Measurements from ENCODE around the gene ZDHHC17. TPM values are rescaled to one million over a fixed set of nuclear protein-coding genes. Genes with fewer than 3 reads are reported as not detected.

The ZDHHC17 gene
- total RNA-seq, 1 experiment from 2014 or later = 25.3 TPM

DNA sequence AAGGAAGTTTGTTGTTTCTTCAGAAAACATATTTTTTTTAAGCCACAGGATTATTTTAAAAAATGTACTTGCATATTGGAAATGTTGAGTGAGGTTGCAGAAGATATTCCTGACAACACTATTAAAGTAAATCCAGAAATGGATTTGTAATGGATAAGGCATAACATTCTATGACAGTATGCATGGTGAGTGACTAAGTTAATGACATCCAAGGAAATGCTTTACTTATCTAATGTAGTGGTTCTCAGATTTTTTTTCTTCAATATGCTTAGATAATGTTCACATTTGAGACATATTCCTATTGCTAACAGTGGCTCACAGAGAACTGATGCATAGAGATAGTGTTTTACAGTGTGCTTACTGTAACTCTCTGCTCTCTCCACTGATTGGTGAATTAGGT is 49.4 kb downstream of the ZDHHC17 start:
- intact Hi-C loops (cut with micrococcal nuclease) = no loop called here
- Histone ChIP-seq H3K9me2 (ENCODE audit: insufficient read depth) (no peaks in the 10 kb centered on the region), H3K27ac (ENCODE audit: low read depth, low read length) (no peak overlapping the region), H3K4me1 (ENCODE audit: control insufficient read depth in 1 of 2, insufficient read depth in 2 of 2, low read length in 2 of 2) (no peaks in the 10 kb centered on the region), H2AFZ (ENCODE audit: low read depth, low read length, poor library complexity, severe bottlenecking) (no peak overlapping the region), H3K4me2 (ENCODE audit: low read length) (no peak overlapping the region), H3K79me2 (ENCODE audit: insufficient read depth, low read length) (no peaks in the 10 kb centered on the region), H3K9me3 (ENCODE audit: control insufficient read depth in 1 of 2, insufficient read depth in 1 of 2, low read depth in 1 of 2, low read length in 2 of 2) (no peaks in the 10 kb centered on the region), H3K27me3 (ENCODE audit: insufficient read depth, low read length) (no peaks in the 10 kb centered on the region), H3K9ac (ENCODE audit: low read length) (no peak overlapping the region), H3K4me3 (replicated peaks in 1 of 2; ENCODE audit: low read depth in 1 of 2, low read length in 2 of 2) (no peak overlapping the region), H4K20me1 (ENCODE audit: insufficient read depth) (no peaks in the 10 kb centered on the region), H3K36me3 (ENCODE audit: control insufficient read depth in 1 of 2, insufficient read depth in 2 of 2, low read length in 2 of 2) (peaks cover 0 to 4% of the 10 kb centered on the region in 2 experiments; a peak in 2 of 4 replicates)
- no TSS peak for BruUV-seq (replicated peaks)
- ATAC-seq (no peak), DNase-seq (ENCODE audit: low read depth, low spot score) (no peak)
- POLR2A ChIA-PET = no interaction called here
- CTCF ChIA-PET = no interaction called here
- TF ChIP-seq SRF (IDR thresholded peaks at IDR 0.05; ENCODE audit: low read depth) (no peak), ZFX (IDR thresholded peaks at IDR 0.05) (no peak), POLR2A (IDR thresholded peaks at IDR 0.05; ENCODE audit: borderline replicate concordance, extremely low read depth, insufficient read depth, insufficient read length) (no peak), CBX3 (IDR thresholded peaks at IDR 0.05; ENCODE audit: low read depth) (no peak), ZNF274 (IDR thresholded peaks at IDR 0.05; ENCODE audit: low read depth, low read length) (no peak), TCF7L2 (IDR thresholded peaks at IDR 0.05; ENCODE audit: borderline replicate concordance, extremely low read depth, insufficient read depth, insufficient read length) (no peak), EZH2phosphoT487 (IDR thresholded peaks at IDR 0.05; ENCODE audit: borderline replicate concordance) (no peak), SIN3A (IDR thresholded peaks at IDR 0.05; ENCODE audit: low read depth) (no peak), POLR2AphosphoS5 (IDR thresholded peaks at IDR 0.05; ENCODE audit: low read depth, low read length) (no peak), FOSL1 (IDR thresholded peaks at IDR 0.05; ENCODE audit: low read depth) (no peak), EGR1 (IDR thresholded peaks at IDR 0.05; ENCODE audit: low read depth) (no peak), EZH2 (IDR thresholded peaks at IDR 0.05) (no peak), ELF1 (IDR thresholded peaks at IDR 0.05; ENCODE audit: borderline replicate concordance, low read depth) (no peak), CEBPB (IDR thresholded peaks at IDR 0.05; ENCODE audit: low read depth) (no peak), JUND (IDR thresholded peaks at IDR 0.05) (no peak)
- TF ChIP-seq, protein P1, sequence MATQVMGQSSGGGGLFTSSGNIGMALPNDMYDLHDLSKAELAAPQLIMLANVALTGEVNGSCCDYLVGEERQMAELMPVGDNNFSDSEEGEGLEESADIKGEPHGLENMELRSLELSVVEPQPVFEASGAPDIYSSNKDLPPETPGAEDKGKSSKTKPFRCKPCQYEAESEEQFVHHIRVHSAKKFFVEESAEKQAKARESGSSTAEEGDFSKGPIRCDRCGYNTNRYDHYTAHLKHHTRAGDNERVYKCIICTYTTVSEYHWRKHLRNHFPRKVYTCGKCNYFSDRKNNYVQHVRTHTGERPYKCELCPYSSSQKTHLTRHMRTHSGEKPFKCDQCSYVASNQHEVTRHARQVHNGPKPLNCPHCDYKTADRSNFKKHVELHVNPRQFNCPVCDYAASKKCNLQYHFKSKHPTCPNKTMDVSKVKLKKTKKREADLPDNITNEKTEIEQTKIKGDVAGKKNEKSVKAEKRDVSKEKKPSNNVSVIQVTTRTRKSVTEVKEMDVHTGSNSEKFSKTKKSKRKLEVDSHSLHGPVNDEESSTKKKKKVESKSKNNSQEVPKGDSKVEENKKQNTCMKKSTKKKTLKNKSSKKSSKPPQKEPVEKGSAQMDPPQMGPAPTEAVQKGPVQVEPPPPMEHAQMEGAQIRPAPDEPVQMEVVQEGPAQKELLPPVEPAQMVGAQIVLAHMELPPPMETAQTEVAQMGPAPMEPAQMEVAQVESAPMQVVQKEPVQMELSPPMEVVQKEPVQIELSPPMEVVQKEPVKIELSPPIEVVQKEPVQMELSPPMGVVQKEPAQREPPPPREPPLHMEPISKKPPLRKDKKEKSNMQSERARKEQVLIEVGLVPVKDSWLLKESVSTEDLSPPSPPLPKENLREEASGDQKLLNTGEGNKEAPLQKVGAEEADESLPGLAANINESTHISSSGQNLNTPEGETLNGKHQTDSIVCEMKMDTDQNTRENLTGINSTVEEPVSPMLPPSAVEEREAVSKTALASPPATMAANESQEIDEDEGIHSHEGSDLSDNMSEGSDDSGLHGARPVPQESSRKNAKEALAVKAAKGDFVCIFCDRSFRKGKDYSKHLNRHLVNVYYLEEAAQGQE (IDR thresholded peaks at IDR 0.05; ENCODE audit: low read depth) = no peak
- TF ChIP-seq, protein P2, sequence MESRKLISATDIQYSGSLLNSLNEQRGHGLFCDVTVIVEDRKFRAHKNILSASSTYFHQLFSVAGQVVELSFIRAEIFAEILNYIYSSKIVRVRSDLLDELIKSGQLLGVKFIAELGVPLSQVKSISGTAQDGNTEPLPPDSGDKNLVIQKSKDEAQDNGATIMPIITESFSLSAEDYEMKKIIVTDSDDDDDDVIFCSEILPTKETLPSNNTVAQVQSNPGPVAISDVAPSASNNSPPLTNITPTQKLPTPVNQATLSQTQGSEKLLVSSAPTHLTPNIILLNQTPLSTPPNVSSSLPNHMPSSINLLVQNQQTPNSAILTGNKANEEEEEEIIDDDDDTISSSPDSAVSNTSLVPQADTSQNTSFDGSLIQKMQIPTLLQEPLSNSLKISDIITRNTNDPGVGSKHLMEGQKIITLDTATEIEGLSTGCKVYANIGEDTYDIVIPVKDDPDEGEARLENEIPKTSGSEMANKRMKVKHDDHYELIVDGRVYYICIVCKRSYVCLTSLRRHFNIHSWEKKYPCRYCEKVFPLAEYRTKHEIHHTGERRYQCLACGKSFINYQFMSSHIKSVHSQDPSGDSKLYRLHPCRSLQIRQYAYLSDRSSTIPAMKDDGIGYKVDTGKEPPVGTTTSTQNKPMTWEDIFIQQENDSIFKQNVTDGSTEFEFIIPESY (IDR thresholded peaks at IDR 0.05; ENCODE audit: extremely low read depth, insufficient replicate concordance, low read length) = no peak
- TF ChIP-seq, protein P3, sequence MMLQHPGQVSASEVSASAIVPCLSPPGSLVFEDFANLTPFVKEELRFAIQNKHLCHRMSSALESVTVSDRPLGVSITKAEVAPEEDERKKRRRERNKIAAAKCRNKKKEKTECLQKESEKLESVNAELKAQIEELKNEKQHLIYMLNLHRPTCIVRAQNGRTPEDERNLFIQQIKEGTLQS (IDR thresholded peaks at IDR 0.05) = no peak
- TF ChIP-seq, protein P4, sequence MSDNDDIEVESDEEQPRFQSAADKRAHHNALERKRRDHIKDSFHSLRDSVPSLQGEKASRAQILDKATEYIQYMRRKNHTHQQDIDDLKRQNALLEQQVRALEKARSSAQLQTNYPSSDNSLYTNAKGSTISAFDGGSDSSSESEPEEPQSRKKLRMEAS (IDR thresholded peaks at IDR 0.05) = no peak
- TF ChIP-seq, protein P5, sequence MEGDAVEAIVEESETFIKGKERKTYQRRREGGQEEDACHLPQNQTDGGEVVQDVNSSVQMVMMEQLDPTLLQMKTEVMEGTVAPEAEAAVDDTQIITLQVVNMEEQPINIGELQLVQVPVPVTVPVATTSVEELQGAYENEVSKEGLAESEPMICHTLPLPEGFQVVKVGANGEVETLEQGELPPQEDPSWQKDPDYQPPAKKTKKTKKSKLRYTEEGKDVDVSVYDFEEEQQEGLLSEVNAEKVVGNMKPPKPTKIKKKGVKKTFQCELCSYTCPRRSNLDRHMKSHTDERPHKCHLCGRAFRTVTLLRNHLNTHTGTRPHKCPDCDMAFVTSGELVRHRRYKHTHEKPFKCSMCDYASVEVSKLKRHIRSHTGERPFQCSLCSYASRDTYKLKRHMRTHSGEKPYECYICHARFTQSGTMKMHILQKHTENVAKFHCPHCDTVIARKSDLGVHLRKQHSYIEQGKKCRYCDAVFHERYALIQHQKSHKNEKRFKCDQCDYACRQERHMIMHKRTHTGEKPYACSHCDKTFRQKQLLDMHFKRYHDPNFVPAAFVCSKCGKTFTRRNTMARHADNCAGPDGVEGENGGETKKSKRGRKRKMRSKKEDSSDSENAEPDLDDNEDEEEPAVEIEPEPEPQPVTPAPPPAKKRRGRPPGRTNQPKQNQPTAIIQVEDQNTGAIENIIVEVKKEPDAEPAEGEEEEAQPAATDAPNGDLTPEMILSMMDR (IDR thresholded peaks at IDR 0.05 in 2 of 3, conservative IDR thresholded peaks at IDR 0.05 in 1 of 3; ENCODE audit: borderline replicate concordance in 1 of 3, insufficient read depth in 1 of 3, low read depth in 2 of 3, low read length in 2 of 3) = no peak
- RAD21 ChIA-PET (ENCODE audit: low non-redundant PET in 1 of 2, low total read pairs in 2 of 2, uncharacterized antibody in 2 of 2, unreplicated experiment in 2 of 2) = no interaction called here

All from HCT116 (cell line).